T-helper 1 cell treated with Interleukin-12 subunit alpha and Interleukin-12 subunit beta and Interleukin-4 antibody, amounts not matched to agents 30 μg/mL and 1 μg/mL, for 36 hours (primary cell): ENCODE measurements around the gene SUSD6.
"Not testable (repeated sequence)": the region's sequence is repeated elsewhere in the genome, so short reads cannot be mapped to it uniquely, and the experiment has no call there.

ENCODE experiments used
- H3K27ac Mint-ChIP-seq: one replicate; pipeline ENCODE4 v1.8.0; 2021; ENCODE audit warnings: mild to moderate bottlenecking, mixed read lengths
- H3K27me3 Mint-ChIP-seq: one replicate; pipeline ENCODE4 v1.8.0; 2021; ENCODE audit warnings: low read depth, mixed read lengths
- H3K36me3 Mint-ChIP-seq: one replicate; pipeline ENCODE4 v1.8.0; 2021; ENCODE audit warnings: low read depth, mixed read lengths
- H3K4me1 Mint-ChIP-seq: one replicate; pipeline ENCODE4 v1.8.0; 2021; ENCODE audit warnings: low read depth, mixed read lengths
- H3K4me3 Mint-ChIP-seq: one replicate; pipeline ENCODE4 v1.8.0; 2021; ENCODE audit warnings: mild to moderate bottlenecking, moderate library complexity, mixed read lengths
- H3K9me3 Mint-ChIP-seq: one replicate; pipeline ENCODE4 v1.8.0; 2021; ENCODE audit warnings: mixed read lengths

The SUSD6 gene

DNA sequence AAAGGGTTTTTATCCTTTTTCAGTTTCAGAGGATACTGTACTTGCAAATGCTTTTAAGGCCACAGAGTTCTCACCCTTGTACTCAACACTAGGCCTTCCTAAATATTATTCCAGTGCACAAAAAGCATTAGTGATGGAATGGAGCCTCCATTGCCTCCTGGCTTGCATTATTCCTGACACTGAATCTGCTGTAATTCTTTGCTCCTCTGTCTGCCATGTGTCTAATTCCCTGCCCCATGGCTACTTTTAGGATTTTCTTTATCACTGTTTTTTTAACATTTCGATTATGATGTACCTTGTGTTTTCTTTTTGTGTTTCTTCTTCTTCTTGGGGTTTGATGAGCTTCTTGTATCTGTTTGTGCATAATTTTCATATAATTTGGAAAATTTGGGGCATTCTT lies 29.5 kb downstream of the SUSD6 start:
- Mint-ChIP-seq H3K27me3 (no peaks in the 10 kb centered on the region), H3K9me3 (peaks cover 30% of the 10 kb centered on the region), H3K4me3 (no peak overlapping the region), H3K27ac (peak overlapping the region; percentile 42), H3K4me1 (peaks cover 68% of the 10 kb centered on the region), H3K36me3 (peaks cover 41% of the 10 kb centered on the region)

DNA sequence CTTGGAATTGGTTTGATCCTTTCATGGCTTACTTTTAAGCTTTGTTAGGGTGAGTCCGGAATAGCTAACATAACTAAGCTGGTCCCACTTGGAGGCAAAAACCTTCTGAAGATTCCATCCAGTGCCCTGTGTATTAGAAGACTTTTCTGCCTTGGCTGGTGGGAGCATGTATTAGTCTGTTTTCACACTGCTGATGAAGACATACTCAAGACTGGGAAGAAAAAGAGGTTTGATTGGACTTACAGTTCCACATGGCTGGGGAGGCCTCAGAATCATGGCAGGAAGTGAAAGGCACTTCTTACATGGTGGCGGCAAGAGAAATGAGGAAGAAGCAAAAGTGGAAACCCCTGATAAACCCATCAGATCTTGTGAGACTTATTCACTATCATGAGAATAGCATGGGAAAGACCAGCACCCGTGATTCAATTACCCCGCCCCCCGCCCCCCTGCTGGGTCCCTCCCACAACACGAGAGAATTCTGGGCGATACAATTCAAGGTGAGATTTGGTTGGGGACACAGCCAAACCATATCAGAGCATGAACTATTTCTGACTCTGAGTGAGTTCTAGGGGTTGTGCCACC lies 30.9 kb downstream of the SUSD6 start:
- H3K27me3 Mint-ChIP-seq, H3K4me3 Mint-ChIP-seq: not testable (repeated sequence)
- peaks cover 30% of the 10 kb centered on the region for H3K9me3 Mint-ChIP-seq
- H3K4me1 Mint-ChIP-seq: peaks cover 61% of the 10 kb centered on the region
- H3K36me3 Mint-ChIP-seq: peaks cover 47% of the 10 kb centered on the region
- H3K27ac Mint-ChIP-seq: peak overlapping the region; percentile 22

DNA sequence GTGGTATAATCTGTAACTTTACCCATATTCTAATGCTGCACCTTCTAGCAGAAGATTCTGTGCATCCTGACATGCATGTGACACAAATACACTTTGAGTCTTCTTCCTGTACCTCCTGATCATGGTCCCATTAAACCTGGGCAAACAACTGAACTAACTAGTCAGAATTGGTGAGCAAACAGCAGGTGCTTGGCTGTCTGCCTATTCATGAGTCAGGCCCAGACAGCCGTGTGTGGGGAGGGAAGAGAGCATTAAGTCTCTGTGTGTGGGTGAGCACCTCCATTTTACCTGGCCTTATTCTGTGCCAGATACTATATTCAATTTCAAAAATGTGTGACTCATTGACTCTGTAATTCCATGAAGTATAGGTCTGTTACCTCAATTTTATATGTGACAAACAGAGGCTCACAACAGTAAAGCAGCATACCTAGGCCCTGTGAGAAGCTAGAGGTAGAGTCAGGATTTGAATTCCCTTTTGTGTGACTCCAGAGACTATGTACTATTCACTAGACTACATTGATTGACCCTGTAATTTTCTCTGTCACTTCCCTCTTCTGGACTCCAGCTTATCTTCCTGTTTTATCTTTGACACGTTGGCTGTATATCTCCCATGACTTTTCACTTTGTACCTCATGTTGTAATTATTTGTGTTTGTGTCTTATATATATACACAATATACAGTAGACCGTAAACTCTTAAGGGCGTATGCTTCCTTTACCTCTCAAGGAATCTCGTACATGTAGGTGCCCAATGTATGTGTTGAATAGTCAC lies 32.2 kb downstream of the SUSD6 start:
- Mint-ChIP-seq H3K4me1 (peaks cover 59% of the 10 kb centered on the region), H3K27ac (peak overlapping the region; percentile 62), H3K27me3 (no peaks in the 10 kb centered on the region), H3K4me3 (no peak overlapping the region), H3K9me3 (peaks cover 30% of the 10 kb centered on the region), H3K36me3 (peaks cover 47% of the 10 kb centered on the region)

DNA sequence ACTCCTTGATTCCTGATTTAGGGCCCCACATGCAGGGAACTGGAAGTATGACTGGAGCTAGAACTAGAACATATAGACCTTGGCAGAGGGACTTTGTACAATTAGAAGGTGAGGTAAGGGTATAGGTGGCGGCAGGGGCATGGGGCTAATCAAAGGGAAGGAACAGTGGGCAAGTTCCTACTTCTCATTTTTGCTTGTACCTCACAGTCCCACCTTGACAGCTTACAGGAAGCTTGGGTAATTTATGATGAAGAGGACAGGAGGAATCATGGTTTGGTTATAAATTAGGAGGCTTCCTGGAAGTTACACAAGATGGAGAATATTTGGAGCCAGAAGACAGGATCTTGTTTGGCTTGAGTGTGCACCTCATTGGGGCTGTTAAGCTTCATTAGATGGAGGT lies 33.4 kb downstream of the SUSD6 start:
- Mint-ChIP-seq H3K27me3 (no peaks in the 10 kb centered on the region), H3K4me1 (peaks cover 65% of the 10 kb centered on the region), H3K27ac (peak overlapping the region; percentile 33), H3K9me3 (peaks cover 30% of the 10 kb centered on the region), H3K36me3 (peaks cover 47% of the 10 kb centered on the region), H3K4me3 (no peak overlapping the region)

DNA sequence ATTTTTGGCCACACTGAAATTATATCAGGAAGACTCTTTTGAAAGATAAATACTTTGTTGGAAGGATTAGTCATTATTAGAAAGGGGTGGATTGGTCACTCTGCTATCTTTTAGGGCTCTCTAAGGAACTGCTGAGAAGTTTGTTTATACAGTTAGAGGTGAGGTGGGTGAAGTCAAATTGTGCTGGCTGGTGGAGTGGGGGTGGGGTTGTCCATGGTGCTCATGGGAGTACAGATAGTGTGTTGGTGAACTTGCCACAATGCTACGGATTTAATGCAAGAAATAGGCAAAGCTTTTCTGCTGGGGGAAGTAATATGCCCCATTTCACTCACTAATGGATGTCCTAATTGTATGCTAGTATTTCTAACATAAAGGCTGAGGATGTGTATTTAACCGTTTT lies 35.8 kb downstream of the SUSD6 start:
- peak overlapping the region; percentile 1 for H3K27ac Mint-ChIP-seq
- no peak overlapping the region for H3K4me3 Mint-ChIP-seq
- H3K36me3 Mint-ChIP-seq: peaks cover 32% of the 10 kb centered on the region
- no peaks in the 10 kb centered on the region for H3K27me3 Mint-ChIP-seq
- H3K9me3 Mint-ChIP-seq: peaks cover 12% of the 10 kb centered on the region
- peaks cover 77% of the 10 kb centered on the region for H3K4me1 Mint-ChIP-seq

DNA sequence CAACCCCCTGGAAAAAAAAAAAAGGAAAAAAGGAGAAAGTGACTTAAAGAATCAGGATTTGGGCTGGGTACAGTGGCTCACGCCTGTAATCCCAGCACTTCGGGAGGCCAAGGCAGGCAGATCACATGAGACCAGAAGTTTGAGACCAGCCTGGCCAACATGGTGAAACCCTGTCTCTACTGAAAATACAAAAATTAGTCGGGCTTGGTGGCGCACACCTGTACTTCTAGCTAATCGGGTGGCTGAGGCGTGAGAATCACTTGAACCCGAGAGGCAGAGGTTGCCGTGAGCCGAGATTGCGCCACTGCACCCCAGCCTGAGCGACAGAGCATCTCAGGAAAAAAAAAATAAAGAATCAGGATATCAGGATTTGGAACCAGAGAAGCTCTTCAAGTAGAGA lies 36.2 kb downstream of the SUSD6 start:
- not testable (repeated sequence) for H3K4me3 Mint-ChIP-seq, H3K27ac Mint-ChIP-seq, H3K27me3 Mint-ChIP-seq, H3K9me3 Mint-ChIP-seq
- Mint-ChIP-seq H3K36me3 (peaks cover 28% of the 10 kb centered on the region), H3K4me1 (peaks cover 73% of the 10 kb centered on the region)

DNA sequence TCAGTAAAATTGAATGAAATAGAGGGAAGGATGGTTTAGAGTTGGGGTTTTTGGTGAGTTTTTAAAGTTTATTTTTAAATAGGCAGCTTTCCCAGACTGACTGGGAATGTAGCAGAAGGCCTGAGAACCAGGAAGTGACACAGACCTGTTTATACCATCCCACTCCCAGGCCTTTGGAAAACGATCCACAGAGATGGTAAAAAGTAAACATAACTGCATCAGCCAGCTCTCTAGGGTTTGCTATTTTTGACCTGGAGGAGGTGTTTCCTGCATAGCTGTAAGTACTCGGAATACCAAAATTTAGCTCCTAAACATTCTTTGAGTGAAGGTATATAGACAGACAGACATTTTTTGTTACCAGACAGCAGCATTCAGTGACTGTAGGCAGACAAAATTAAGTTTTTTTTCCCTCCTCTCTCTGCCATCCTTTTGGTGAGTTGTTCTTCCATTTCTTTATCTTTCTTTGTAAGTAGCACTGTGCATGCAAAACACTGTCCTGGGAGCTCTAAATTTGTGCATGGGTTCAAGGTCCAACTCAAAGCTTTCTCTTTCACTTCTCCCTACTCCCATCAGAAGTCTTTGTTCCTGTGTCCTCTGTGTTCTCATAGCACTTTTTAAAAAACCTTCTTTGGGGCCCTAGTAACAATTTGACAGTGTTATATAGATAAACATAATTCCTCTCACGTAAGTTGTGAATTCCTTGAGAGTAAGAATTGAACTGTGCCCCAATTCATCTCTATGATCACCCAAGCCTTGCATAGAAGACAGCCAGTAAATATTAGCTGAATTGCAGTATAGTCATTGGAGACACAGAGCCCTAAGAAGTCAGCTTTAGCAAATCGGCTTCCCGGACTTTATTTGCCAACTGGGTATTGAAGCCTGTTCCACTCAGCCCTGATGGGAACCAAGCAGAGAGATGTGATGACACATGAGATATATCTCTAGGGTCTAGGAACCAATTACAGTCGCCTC lies 37.4 kb downstream of the SUSD6 start:
- Mint-ChIP-seq H3K27me3 (no peaks in the 10 kb centered on the region), H3K4me3 (peak overlapping the region; percentile 16), H3K36me3 (peaks cover 18% of the 10 kb centered on the region), H3K27ac (peak overlapping the region; percentile 60), H3K4me1 (peaks cover 71% of the 10 kb centered on the region), H3K9me3 (no peaks in the 10 kb centered on the region)

DNA sequence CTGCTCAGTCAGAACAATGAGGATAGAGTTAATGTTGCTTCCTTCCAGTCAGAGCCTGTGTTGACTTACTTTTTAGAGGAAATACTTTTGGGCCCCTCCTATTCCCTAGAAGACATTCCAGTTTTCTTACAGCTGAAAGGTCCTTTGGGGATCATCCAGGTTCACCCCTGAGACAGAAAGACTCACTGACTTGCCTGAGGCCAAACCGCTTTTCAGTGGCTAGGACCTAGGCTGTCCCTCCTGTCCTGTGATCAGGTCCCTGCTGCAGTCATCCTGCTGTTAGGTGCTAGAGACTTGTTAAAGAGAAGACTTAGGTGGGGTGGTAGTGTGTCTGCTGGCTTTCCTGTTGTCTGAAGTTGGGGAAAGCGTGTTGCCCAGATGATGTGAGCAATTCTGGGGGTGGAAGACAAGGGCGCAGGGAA lies 39.6 kb downstream of the SUSD6 start:
- Mint-ChIP-seq H3K4me3 (peak overlapping the region; percentile 9), H3K27ac (peak overlapping the region; percentile 62), H3K27me3 (no peaks in the 10 kb centered on the region), H3K4me1 (peaks cover 72% of the 10 kb centered on the region), H3K36me3 (peaks cover 12% of the 10 kb centered on the region), H3K9me3 (no peaks in the 10 kb centered on the region)

DNA sequence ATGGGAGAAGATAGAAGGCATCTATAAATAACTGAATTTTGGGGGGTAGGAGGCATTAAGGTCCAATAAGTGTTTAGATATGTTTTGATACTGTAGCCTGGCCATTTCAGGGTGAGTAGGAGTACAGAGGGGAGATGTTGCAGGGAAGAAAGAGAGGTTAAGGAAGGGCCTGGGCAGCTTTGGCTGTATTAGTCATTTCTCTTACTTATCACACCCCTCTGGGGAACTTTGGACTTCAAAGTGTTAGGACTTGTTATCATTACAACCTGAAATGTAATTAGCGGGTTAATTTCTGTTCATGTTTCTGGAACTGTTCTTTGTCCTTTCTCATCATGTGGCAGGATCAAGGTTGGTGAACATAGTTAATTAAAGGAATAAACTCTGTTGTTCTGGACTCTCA lies 40.3 kb downstream of the SUSD6 start:
- Mint-ChIP-seq H3K4me1 (peaks cover 75% of the 10 kb centered on the region), H3K27ac (peak overlapping the region; percentile 62), H3K4me3 (peak overlapping the region; percentile 2), H3K36me3 (peaks cover 8% of the 10 kb centered on the region), H3K9me3 (no peaks in the 10 kb centered on the region), H3K27me3 (no peaks in the 10 kb centered on the region)

DNA sequence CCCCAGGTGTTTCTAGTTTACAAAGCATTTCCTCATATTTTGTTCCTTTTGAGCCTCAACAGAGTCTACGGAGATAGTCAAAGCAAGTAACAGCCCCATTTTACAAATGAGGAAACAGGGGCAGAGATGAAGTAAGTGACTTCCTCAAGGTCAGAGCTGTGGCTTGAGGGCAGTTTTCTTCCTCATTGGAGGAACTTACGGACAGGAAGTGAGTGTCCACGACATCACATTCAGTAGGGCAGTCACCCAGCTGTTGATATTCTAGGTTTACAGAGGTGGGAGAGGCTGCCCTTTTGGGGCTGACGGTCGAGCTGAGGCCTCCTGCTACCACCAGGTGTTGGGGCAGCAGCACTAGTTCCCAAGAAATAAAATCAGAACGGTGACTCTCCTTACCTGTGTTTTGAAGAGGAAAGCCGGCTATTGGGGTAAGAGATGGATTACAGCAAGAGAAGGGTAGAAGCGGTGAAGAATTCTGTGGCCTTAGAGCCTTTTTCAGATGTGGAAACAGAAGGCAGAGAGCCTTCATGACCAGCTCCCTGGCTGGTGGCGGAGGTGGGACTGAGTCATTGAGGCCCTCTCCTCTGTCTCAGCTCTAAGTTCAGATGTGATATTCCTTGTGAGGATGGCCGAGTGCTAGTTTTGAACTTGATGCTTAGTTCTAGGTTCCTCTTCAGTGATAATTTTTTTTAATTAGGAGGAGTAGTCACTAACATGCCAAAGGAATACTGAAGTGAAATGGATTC lies 41.7 kb downstream of the SUSD6 start:
- peaks cover 10% of the 10 kb centered on the region for H3K36me3 Mint-ChIP-seq

DNA sequence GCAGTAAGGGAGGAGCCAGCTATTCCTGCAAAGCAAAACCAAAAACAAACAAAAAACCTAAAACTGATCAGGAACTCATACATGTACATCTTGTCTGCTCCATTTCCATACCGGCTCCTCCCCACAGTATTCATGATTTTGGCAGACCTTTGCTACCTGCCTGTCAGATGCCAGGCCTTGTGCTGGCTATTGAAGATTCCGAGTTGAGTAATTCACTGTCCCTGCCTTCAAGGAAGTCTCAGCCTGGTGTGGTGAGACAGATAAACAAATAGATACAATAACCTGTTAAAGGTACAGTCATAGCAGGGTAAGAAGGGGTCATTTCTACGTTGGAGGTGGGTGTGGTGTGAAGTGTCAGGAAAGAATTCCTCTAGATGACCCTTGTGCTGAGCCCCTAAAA lies 42.7 kb downstream of the SUSD6 start:
- H3K27ac Mint-ChIP-seq: peak overlapping the region; percentile 73
- peak overlapping the region; percentile 31 for H3K4me3 Mint-ChIP-seq
- H3K36me3 Mint-ChIP-seq: peaks cover 18% of the 10 kb centered on the region

More for the DNA sequence above, 41.7 kb downstream of the SUSD6 start:
- Mint-ChIP-seq H3K4me3 (no peak overlapping the region), H3K27ac (peak overlapping the region; percentile 52), H3K27me3 (no peaks in the 10 kb centered on the region), H3K9me3 (no peaks in the 10 kb centered on the region), H3K4me1 (peaks cover 74% of the 10 kb centered on the region)

DNA sequence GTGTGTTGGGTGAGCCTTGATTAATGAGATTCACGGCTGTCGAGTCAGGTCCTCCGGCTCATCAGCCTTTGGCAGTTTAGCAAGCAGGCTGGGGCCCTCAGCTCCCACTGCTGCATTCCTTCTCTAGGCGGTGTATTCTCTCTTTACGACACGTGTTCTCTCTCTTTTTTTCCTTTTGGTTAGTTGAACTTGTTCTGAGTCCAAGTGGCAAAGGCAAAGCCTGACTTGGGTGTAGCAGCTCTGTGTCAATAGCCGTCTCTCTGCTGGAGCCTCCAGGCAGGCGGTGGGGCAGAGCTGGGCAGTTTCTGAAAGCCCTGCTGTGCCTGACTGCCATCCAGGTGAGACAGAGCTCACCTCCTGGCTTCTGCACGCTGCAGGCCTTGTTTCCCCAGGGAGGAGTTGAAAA lies 46.6 kb downstream of the SUSD6 start:
- Mint-ChIP-seq H3K27ac (peak overlapping the region; percentile 29), H3K27me3 (no peaks in the 10 kb centered on the region), H3K9me3 (no peaks in the 10 kb centered on the region), H3K36me3 (peaks cover 40% of the 10 kb centered on the region), H3K4me3 (no peak overlapping the region), H3K4me1 (peaks cover 79% of the 10 kb centered on the region)

More for the DNA sequence above, 42.7 kb downstream of the SUSD6 start:
- peaks cover 73% of the 10 kb centered on the region for H3K4me1 Mint-ChIP-seq
- no peaks in the 10 kb centered on the region for H3K9me3 Mint-ChIP-seq
- no peaks in the 10 kb centered on the region for H3K27me3 Mint-ChIP-seq

DNA sequence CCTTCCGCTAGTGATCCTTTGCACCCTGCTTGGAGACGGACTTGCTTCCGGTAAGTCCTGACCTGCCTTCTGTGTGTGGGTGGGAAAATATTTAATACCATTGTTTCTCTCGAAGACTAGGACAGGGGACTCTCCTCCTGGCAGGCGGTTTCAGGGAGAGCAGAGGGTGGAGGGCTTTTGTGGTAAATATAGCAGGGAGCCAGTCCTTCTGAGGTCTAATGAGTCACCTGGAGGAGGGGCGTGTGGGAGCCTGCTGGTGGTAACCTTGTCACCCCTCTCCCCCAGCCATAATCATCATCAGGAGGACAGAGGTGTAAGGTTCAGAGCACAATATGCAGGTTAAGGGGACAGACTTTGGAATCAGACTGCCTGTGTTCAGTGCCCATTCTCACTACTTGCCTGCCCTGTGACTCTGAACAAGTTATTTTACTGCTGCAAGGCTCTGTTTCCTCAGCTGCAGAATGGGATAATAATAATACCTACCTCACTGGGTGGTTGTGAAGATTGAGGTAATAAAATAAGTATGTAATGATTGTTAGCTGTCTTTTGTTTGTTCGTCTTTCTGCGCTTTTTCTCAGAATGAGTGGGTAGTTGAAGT lies 47.4 kb downstream of the SUSD6 start:
- no peaks in the 10 kb centered on the region for H3K9me3 Mint-ChIP-seq
- H3K36me3 Mint-ChIP-seq: peaks cover 41% of the 10 kb centered on the region
- peak overlapping the region; percentile 86 for H3K27ac Mint-ChIP-seq
- H3K4me1 Mint-ChIP-seq: peaks cover 82% of the 10 kb centered on the region
- no peaks in the 10 kb centered on the region for H3K27me3 Mint-ChIP-seq
- no peak overlapping the region for H3K4me3 Mint-ChIP-seq
